Endodermal cell (in vitro differentiated cells): ENCODE results near the gene GPBP1. TPM values are rescaled to one million over a fixed set of nuclear protein-coding genes. Genes with fewer than 3 reads are reported as not detected.

Source experiments
- DNase-seq: peaks from one replicate; pipeline ENCODE4 v3.0.0-alpha.2; 2017
- H3K27ac ChIP-seq: 2 replicates; pipeline ENCODE4 v1.5.1; 2013; ENCODE audit warnings: mild to moderate bottlenecking, low read depth, low read length, moderate library complexity
- H3K27me3 ChIP-seq: 2 replicates; pipeline ENCODE4 v1.6.1; 2013; ENCODE audit warnings: mild to moderate bottlenecking, low read length, moderate library complexity; ENCODE audit not compliant: insufficient read depth, control insufficient read depth, poor library complexity, severe bottlenecking
- H3K36me3 ChIP-seq: 2 replicates; pipeline ENCODE4 v1.7.0; 2013; ENCODE audit warnings: mild to moderate bottlenecking, low read length, moderate library complexity; ENCODE audit not compliant: control insufficient read depth, insufficient read depth
- H3K4me1 ChIP-seq: one replicate; pipeline ENCODE4 v1.7.0; 2013; ENCODE audit warnings: low read length; ENCODE audit not compliant: control insufficient read depth, insufficient read depth
- H3K4me3 ChIP-seq: 2 replicates; pipeline ENCODE4 v1.5.1; 2013; ENCODE audit warnings: mild to moderate bottlenecking, low read length, moderate library complexity
- H3K9ac ChIP-seq: 2 replicates; pipeline ENCODE4 v1.6.1; 2013; ENCODE audit warnings: mild to moderate bottlenecking, low read length, moderate library complexity; ENCODE audit not compliant: poor library complexity, severe bottlenecking; ENCODE audit errors: extremely low read depth
- H3K9me3 ChIP-seq: 2 replicates; pipeline ENCODE4 v1.6.1; 2013; ENCODE audit warnings: mild to moderate bottlenecking, low read length, moderate library complexity; ENCODE audit not compliant: control insufficient read depth
- H3K27ac Mint-ChIP-seq: 2 replicates; pipeline ENCODE4 v1.8.0; 2020; ENCODE audit warnings: mixed read lengths
- H3K27me3 Mint-ChIP-seq: 2 replicates; pipeline ENCODE4 v1.8.0; 2021; ENCODE audit warnings: mild to moderate bottlenecking, mixed read lengths; ENCODE audit not compliant: insufficient read depth
- H3K36me3 Mint-ChIP-seq: 2 replicates; pipeline ENCODE4 v1.8.0; 2020; ENCODE audit warnings: low read depth, mixed read lengths
- H3K4me1 Mint-ChIP-seq: 2 replicates; pipeline ENCODE4 v1.8.0; 2020; ENCODE audit warnings: mixed read lengths
- H3K4me3 Mint-ChIP-seq: 2 replicates; pipeline ENCODE4 v1.8.0; 2020; ENCODE audit warnings: mild to moderate bottlenecking, moderate library complexity, mixed read lengths
- H3K9me3 Mint-ChIP-seq: 2 replicates; pipeline ENCODE4 v1.8.0; 2020; ENCODE audit warnings: mild to moderate bottlenecking, mixed read lengths
- WGBS, 2 experiments: methylation state at CpG; one replicate each; pipeline versions ENCODE4 v1.1.5 to v1.1.7; 2013; ENCODE audit warnings: missing lambda C conversion rate in 2 of 2, mixed read lengths in 1 of 2; ENCODE audit not compliant: insufficient coverage in 1 of 2, insufficient read length in 1 of 2; 5-methylcytosine and 5-hydroxymethylcytosine counted together
- total RNA-seq, 2 donors: library from RNA; stranded (reverse); fragmentation: NEBNext Ultra II Directional in 1 of 2; extraction: Animal tissue kit (Norgen Biotek cat#: 25700) in 1 of 2; gene quantifications; 2 replicates in 1 of 2; 3 replicates in 1 of 2; pipeline ENCODE4 v1.2.1, GENCODE V29; 2021
- TF ChIP-seq, protein P1 (sequence below): fragments of 200-600 bp; sonication (generic); conservative IDR thresholded peaks from 2 replicates; pipeline ENCODE4 v1.5.0; 2021; ENCODE audit warnings: antibody characterized with exemption, mild to moderate bottlenecking

GPBP1 gene
- total RNA-seq, 2 donors from 2014 or later = 109 to 124 TPM

- TF ChIP-seq, protein P1, sequence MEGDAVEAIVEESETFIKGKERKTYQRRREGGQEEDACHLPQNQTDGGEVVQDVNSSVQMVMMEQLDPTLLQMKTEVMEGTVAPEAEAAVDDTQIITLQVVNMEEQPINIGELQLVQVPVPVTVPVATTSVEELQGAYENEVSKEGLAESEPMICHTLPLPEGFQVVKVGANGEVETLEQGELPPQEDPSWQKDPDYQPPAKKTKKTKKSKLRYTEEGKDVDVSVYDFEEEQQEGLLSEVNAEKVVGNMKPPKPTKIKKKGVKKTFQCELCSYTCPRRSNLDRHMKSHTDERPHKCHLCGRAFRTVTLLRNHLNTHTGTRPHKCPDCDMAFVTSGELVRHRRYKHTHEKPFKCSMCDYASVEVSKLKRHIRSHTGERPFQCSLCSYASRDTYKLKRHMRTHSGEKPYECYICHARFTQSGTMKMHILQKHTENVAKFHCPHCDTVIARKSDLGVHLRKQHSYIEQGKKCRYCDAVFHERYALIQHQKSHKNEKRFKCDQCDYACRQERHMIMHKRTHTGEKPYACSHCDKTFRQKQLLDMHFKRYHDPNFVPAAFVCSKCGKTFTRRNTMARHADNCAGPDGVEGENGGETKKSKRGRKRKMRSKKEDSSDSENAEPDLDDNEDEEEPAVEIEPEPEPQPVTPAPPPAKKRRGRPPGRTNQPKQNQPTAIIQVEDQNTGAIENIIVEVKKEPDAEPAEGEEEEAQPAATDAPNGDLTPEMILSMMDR = no peak
- H3K36me3 Mint-ChIP-seq = peaks cover 45% of the 10 kb centered on the region
- no peaks in the 10 kb centered on the region for H3K9me3 Mint-ChIP-seq
- H3K27me3 Mint-ChIP-seq = no peaks in the 10 kb centered on the region
- H3K4me3 ChIP-seq = no peak overlapping the region
- no peak overlapping the region for H3K27ac Mint-ChIP-seq
- H3K4me3 Mint-ChIP-seq = no peak overlapping the region
- no peaks in the 10 kb centered on the region for H3K4me1 ChIP-seq
- no peaks in the 10 kb centered on the region for H3K27me3 ChIP-seq
- H3K36me3 ChIP-seq = peaks cover 54% of the 10 kb centered on the region
- peaks cover 12% of the 10 kb centered on the region for H3K4me1 Mint-ChIP-seq
- H3K9me3 ChIP-seq = no peaks in the 10 kb centered on the region
- no peak overlapping the region for H3K27ac ChIP-seq
- no peak overlapping the region for H3K9ac ChIP-seq
- DNase-seq = no peak
- 89 to 100% methylated on average over 1 of the region's 2 CpGs for WGBS, 2 experiments
Observed at GRCh38 chr5:57194653-57195052, 20.8 kb downstream of the GPBP1 start.

- 86% methylated on average over 2 of the region's 2 CpGs; no CpG with 5 or more reads in 1 of the 2 experiments for WGBS, 2 experiments
- H3K27me3 ChIP-seq = no peaks in the 10 kb centered on the region
- Mint-ChIP-seq H3K4me3 (no peak overlapping the region), H3K9me3 (no peaks in the 10 kb centered on the region), H3K27me3 (no peaks in the 10 kb centered on the region), H3K36me3 (peaks cover 45% of the 10 kb centered on the region), H3K27ac (no peak overlapping the region), H3K4me1 (peaks cover 11% of the 10 kb centered on the region)
- no peaks in the 10 kb centered on the region for H3K9me3 ChIP-seq
- no peak overlapping the region for H3K4me3 ChIP-seq
- H3K36me3 ChIP-seq = peaks cover 56% of the 10 kb centered on the region
- no peak overlapping the region for H3K9ac ChIP-seq
- TF ChIP-seq, protein P1 = no peak
- H3K27ac ChIP-seq = no peak overlapping the region
- H3K4me1 ChIP-seq = no peaks in the 10 kb centered on the region
- DNase-seq = no peak
Observed at GRCh38 chr5:57195060-57195459, 21.2 kb downstream of the GPBP1 start.

GRCh38 chr5:57199866-57200265 is 26.0 kb downstream of the GPBP1 start:
- Histone ChIP-seq H3K4me1 (no peaks in the 10 kb centered on the region), H3K4me3 (no peak overlapping the region), H3K27me3 (no peaks in the 10 kb centered on the region), H3K27ac (no peak overlapping the region), H3K9ac (no peak overlapping the region), H3K36me3 (peaks cover 32% of the 10 kb centered on the region), H3K9me3 (no peaks in the 10 kb centered on the region)
- H3K27ac Mint-ChIP-seq = no peak overlapping the region
- H3K27me3 Mint-ChIP-seq = no peaks in the 10 kb centered on the region
- H3K4me3 Mint-ChIP-seq = no peak overlapping the region
- no peaks in the 10 kb centered on the region for H3K9me3 Mint-ChIP-seq
- peaks cover 15% of the 10 kb centered on the region for H3K4me1 Mint-ChIP-seq
- TF ChIP-seq, protein P1 = no peak
- WGBS, 2 experiments = 87 to 100% methylated on average over 2 to 7 of the region's 8 CpGs
- peaks cover 25% of the 10 kb centered on the region for H3K36me3 Mint-ChIP-seq
- peak; percentile 57 for DNase-seq
